Neural cell (in vitro differentiated cells): ENCODE data around the gene MAP3K5.

Source experiments
- SMC3 ChIP-seq: fragments of 450-650 bp; conservative IDR thresholded peaks from 2 replicates; pipeline ENCODE4 v1.6.1; 2014; ENCODE audit warnings: antibody characterized with exemption, mild to moderate bottlenecking, moderate library complexity; ENCODE audit not compliant: poor library complexity
- TF ChIP-seq, protein P1 (sequence below): fragments of 450-650 bp; IDR thresholded peaks from 2 replicates; pipeline ENCODE4 v1.5.1; 2014; ENCODE audit warnings: antibody characterized with exemption, mild to moderate bottlenecking, moderate library complexity; ENCODE audit not compliant: poor library complexity, severe bottlenecking

DNA sequence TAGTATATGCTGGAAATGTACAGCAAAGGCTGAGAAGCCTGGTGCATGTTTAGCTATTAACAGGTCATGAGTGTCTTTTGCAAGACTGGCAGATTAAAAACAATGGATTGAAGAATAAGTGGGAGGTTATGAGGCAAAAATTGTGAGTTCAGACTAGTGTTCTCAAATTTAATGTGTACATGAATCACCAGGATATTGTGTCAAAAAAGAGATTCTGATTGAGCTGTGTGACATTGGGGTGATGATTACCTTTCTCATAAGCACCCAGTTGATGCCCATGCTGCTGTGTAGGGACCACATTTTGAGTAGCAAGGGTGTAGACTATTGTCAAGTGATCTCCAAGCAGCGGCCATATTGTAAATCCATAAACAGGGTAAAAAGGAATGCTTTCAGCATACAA lies 44.8 kb downstream of the MAP3K5 start:
- TF ChIP-seq, protein P1, sequence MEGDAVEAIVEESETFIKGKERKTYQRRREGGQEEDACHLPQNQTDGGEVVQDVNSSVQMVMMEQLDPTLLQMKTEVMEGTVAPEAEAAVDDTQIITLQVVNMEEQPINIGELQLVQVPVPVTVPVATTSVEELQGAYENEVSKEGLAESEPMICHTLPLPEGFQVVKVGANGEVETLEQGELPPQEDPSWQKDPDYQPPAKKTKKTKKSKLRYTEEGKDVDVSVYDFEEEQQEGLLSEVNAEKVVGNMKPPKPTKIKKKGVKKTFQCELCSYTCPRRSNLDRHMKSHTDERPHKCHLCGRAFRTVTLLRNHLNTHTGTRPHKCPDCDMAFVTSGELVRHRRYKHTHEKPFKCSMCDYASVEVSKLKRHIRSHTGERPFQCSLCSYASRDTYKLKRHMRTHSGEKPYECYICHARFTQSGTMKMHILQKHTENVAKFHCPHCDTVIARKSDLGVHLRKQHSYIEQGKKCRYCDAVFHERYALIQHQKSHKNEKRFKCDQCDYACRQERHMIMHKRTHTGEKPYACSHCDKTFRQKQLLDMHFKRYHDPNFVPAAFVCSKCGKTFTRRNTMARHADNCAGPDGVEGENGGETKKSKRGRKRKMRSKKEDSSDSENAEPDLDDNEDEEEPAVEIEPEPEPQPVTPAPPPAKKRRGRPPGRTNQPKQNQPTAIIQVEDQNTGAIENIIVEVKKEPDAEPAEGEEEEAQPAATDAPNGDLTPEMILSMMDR = no peak
- no peak for TF ChIP-seq SMC3
